Left lung (tissue), 10 donors: ENCODE data around the gene OOSP1. TPM values are rescaled to one million over a fixed set of nuclear protein-coding genes. Genes with fewer than 3 reads are reported as not detected.
"Not testable (repeated sequence)": the region's sequence is repeated elsewhere in the genome, so short reads cannot be mapped to it uniquely, and the experiment has no call there.

Experiments
- ATAC-seq: fragments of 200-7000 bp; cut with Tn5 transposase; one replicate; pipeline ENCODE4 v1.9.1; 2020; ENCODE audit warnings: moderate library complexity
- DNase-seq, 4 donors: peaks; one replicate each; pipeline ENCODE4 v3.0.0-alpha.2; 2013 to 2020
- H3K27ac ChIP-seq, 2 donors: fragments of 200-600 bp; sonication (generic) in 1 of 2; one replicate each; pipeline versions ENCODE4 v1.5.0 to v1.8.0; 2020 to 2021
- H3K27me3 ChIP-seq, 2 donors: fragments of 200-600 bp; sonication (generic) in 1 of 2; one replicate each; pipeline versions ENCODE4 v1.5.0 to v1.8.0; 2020 to 2021
- H3K36me3 ChIP-seq, 2 donors: fragments of 200-600 bp; sonication (generic) in 1 of 2; one replicate each; pipeline versions ENCODE4 v1.5.0 to v1.8.0; 2020 to 2021
- H3K4me1 ChIP-seq, 2 donors: fragments of 200-600 bp; one replicate each; pipeline ENCODE4 v1.8.0; 2021
- H3K4me3 ChIP-seq, 2 donors: fragments of 200-600 bp; sonication (generic) in 1 of 2; one replicate each; pipeline versions ENCODE4 v1.5.0 to v1.8.0; 2020 to 2021; ENCODE audit warnings: mild to moderate bottlenecking in 1 of 2
- H3K9me3 ChIP-seq, 2 donors: fragments of 200-600 bp; sonication (generic) in 1 of 2; one replicate each; pipeline versions ENCODE4 v1.5.0 to v1.8.0; 2020 to 2021
- CTCF ChIP-seq, 2 donors: fragments of 200-600 bp; sonication (generic) in 1 of 2; IDR thresholded peaks; one replicate each; pipeline versions ENCODE4 v1.5.0 to v1.8.0; 2021; ENCODE audit warnings: antibody characterized with exemption in 2 of 2
- intact Hi-C, 2 donors: fragments of 100-400 bp; cut with DNase I; formaldehyde crosslinking; loops; one replicate each; pipeline versions ENCODE4 v1.11.2 to v1.14.2; 2022
- polyA plus RNA-seq, 6 donors: library from polyadenylated mRNA; unstranded; fragments of 120-200 nt; gene quantifications; one replicate each; pipeline ENCODE4 v1.2.1, GENCODE V29; 2013; ENCODE audit not compliant: insufficient read length in 6 of 6
- total RNA-seq, 2 donors: library from RNA; stranded (reverse); fragmentation: NEBNext Ultra II Directional; extraction: Animal tissue kit (Norgen Biotek cat#: 25700); gene quantifications; one replicate each; pipeline ENCODE4 v1.2.1, GENCODE V29; 2021
- donor health status: DM: no; HTN: yes; CAD: no.
- donor health status: DM: no; HTN: no; CAD: no.

Gene OOSP1
- total and polyA plus RNA-seq, 8 donors = 0.27 to 0.31 TPM; not detected in 6

DNA sequence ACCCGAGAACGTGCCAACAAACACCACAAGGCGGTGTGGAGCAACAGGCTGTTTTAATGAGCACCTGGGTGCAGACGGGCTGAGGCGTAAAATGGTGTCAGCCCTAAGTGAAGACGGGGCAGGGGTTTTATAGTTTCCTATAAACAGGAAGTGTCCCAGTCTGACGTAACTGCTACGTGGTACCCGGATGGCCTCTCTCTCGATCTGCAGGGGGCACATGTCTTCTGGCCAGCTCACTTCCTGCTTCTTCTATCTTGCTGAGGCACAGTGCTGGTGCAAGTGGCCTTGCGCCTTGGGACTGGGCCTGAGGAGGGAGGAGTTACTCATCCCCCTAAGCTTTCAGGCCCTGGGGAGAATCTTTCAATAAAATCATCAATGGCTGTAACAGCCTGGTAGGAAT is 38.7 kb upstream of the OOSP1 start:
- Histone ChIP-seq H3K4me3 (no peak overlapping the region), H3K4me1 (no peaks in the 10 kb centered on the region), H3K27ac (no peak overlapping the region), H3K36me3 (no peaks in the 10 kb centered on the region), H3K9me3 (peaks cover 0 to 9% of the 10 kb centered on the region in 2 donors), H3K27me3 (no peaks in the 10 kb centered on the region)
- ATAC-seq (no peak), DNase-seq (no peak)
- intact Hi-C loops = no loop called here
- TF ChIP-seq CTCF (IDR thresholded peaks at IDR 0.05) = no peak

DNA sequence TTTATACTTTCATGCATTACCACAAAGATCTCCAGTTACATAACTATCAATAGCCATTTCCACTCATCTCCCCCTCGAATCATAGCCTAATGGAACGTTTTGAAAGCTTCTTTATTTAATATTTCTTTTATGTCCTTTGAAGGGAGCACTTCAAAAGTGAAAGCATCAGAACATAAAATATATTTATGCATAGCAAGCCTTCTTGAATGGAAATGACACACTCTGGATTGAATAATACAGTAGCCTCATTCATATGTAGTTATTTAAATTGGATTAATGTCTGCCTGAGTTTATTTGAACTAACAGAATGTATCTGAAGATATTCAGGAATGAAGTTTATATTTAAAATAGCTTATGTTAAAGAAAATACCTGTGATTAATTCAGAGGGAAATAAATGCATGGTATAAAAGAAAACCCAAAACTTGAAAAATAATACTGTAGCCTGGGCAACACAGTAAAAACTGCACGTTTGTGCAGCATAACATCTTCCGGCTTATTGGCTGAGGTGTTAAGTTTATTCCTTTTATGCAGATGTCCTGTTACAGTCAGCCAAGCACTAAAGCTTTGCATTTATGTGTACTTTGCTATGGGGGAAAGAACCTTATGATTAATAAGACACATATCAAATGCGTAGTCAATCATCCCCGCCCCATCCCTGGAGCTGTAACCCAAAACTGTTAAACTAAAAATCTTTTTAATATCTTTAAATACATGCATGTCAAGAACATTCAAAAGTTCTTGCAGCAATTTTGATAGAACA is 37.7 kb upstream of the OOSP1 start:
- DNase-seq = no peak
- Histone ChIP-seq H3K27ac (no peak overlapping the region), H3K36me3 (no peaks in the 10 kb centered on the region), H3K9me3 (peaks cover 0 to 9% of the 10 kb centered on the region in 2 donors), H3K27me3 (no peaks in the 10 kb centered on the region), H3K4me3 (no peak overlapping the region), H3K4me1 (no peaks in the 10 kb centered on the region)
- ATAC-seq = no peak
- intact Hi-C loops = no loop called here
- TF ChIP-seq CTCF (IDR thresholded peaks at IDR 0.05) = no peak

- Histone ChIP-seq H3K27me3 (no peaks in the 10 kb centered on the region), H3K4me1 (no peaks in the 10 kb centered on the region), H3K4me3 (no peak overlapping the region), H3K27ac (no peak overlapping the region), H3K36me3 (no peaks in the 10 kb centered on the region), H3K9me3 (peaks cover 0 to 9% of the 10 kb centered on the region in 2 donors)
- intact Hi-C loops = no loop called here
- ATAC-seq (no peak), DNase-seq (peak in 1 of 4 donors; percentile 8)
- TF ChIP-seq CTCF (IDR thresholded peaks at IDR 0.05) = no peak
Measured at GRCh38 chr11:59901306-59901705, 36.9 kb upstream of the OOSP1 start.

DNA sequence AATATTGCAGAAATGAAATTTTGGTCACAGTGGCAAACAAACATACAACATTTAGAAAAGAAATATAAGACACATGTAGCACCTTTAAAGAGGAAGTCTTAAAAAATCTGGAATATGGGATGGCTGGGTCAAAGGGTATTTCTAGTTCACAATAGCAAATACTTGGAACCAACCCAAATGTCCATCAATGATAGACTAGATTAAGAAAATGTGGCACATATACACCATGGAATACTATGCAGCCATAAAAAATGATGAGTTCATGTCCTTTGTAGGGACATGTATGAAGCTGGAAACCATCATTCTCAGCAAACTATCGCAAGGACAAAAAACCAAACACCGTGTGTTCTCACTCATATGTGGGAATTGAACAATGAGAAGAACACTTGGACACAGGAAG is 34.7 kb upstream of the OOSP1 start:
- DNase-seq, H3K4me1 ChIP-seq, H3K4me3 ChIP-seq, H3K9me3 ChIP-seq, intact Hi-C loops, H3K27me3 ChIP-seq, ATAC-seq, H3K36me3 ChIP-seq, H3K27ac ChIP-seq: not testable (repeated sequence)

- H3K9me3 ChIP-seq = peaks cover 0 to 30% of the 10 kb centered on the region in 2 donors
- intact Hi-C loops = no loop called here
- H3K27me3 ChIP-seq = no peaks in the 10 kb centered on the region
- TF ChIP-seq CTCF (IDR thresholded peaks at IDR 0.05) = no peak
- no peaks in the 10 kb centered on the region for H3K4me1 ChIP-seq
- no peak for DNase-seq
- ATAC-seq = no peak
- H3K27ac ChIP-seq = no peak overlapping the region
- no peaks in the 10 kb centered on the region for H3K36me3 ChIP-seq
- H3K4me3 ChIP-seq = no peak overlapping the region
Measured at GRCh38 chr11:59918480-59918879, 19.8 kb upstream of the OOSP1 start.
